AG04449 (cell line): Measurements from ENCODE around the gene SDSL.

Experiments used
- CTCF ChIA-PET: fragments of 350-600 bp; formaldehyde crosslinking; extraction: SDS; loops from one replicate; lab custom pipeline; 2021; ENCODE audit warnings: antibody characterized with exemption; lab: Yijun Ruan, JAX
- POLR2A ChIA-PET: fragments of 400-600, 350-600 bp; formaldehyde crosslinking; extraction: SDS; loops from one replicate; lab custom pipeline; 2020; ENCODE audit warnings: antibody characterized with exemption, inconsistent platforms; lab: Yijun Ruan, JAX
- DNase-seq: peaks from one replicate; pipeline ENCODE4 v3.0.0-alpha.2; 2010; ENCODE audit warnings: low read depth, low spot score
- H3K4me3 ChIP-seq: 2 replicates; pipeline ENCODE4 v1.5.1; 2011; ENCODE audit warnings: low read depth, mild to moderate bottlenecking, control low read depth, low read length
- CTCF ChIP-seq: IDR thresholded peaks from one replicate; pipeline ENCODE4 v1.5.1; 2011; ENCODE audit warnings: mild to moderate bottlenecking, moderate library complexity, low read length, control low read depth, inconsistent platforms; ENCODE audit not compliant: insufficient read depth; ENCODE audit errors: missing control alignments

Gene SDSL

GRCh38 chr12:113452458-113452857 is 30.3 kb downstream of the SDSL start:
- H3K4me3 ChIP-seq: no peak overlapping the region
- no peak for TF ChIP-seq CTCF
- ChIA-PET CTCF (interaction anchor here (1.2 to 2.2 kb wide), 4 partner anchors 9 to 457 kb away, joined by 3 to 17 read pairs (median 4); no protein-coding TSS in a partner anchor), POLR2A (no interaction called here)
- DNase-seq: no peak

- TF ChIP-seq CTCF: no peak
- no peak overlapping the region for H3K4me3 ChIP-seq
- CTCF ChIA-PET: interaction anchor here (1.1 to 2.2 kb wide), 3 partner anchors 8 to 456 kb away, joined by 3 to 17 read pairs (median 4); no protein-coding TSS in a partner anchor
- no peak for DNase-seq
- POLR2A ChIA-PET: no interaction called here
Measured at GRCh38 chr12:113453330-113453729, 31.1 kb downstream of the SDSL start.

DNA sequence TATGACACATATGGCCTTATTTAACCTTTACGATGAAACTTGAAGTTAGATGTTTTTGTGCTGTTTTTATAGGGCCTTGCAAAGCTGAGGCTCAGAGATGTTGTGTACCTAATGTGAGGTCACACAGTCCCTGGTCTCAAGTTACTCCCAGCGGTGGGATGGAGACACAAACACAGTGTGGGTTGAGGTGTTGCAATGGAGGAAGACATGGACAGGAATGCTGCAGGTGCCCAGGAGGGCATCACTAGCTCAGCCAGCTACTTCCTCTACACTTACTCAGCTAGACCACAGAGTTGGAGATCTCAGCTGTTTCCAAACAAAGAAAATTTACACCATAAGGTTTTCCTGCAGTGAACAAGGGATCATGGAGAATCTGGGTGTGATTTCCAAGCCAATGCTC is 34.0 kb downstream of the SDSL start:
- ChIA-PET POLR2A (no interaction called here), CTCF (interaction anchor here (1.3 to 9.0 kb wide), 3 partner anchors 13 to 454 kb away, joined by 3 to 104 read pairs (median 6); no protein-coding TSS in a partner anchor)
- H3K4me3 ChIP-seq: no peak overlapping the region
- TF ChIP-seq CTCF: no peak
- no peak for DNase-seq

GRCh38 chr12:113456761-113457160 is 34.6 kb downstream of the SDSL start:
- ChIA-PET CTCF (interaction anchor here (1.0 to 9.0 kb wide), 4 partner anchors 14 to 454 kb away, joined by 3 to 104 read pairs (median 4); no protein-coding TSS in a partner anchor), POLR2A (no interaction called here)
- DNase-seq: no peak
- no peak overlapping the region for H3K4me3 ChIP-seq
- no peak for TF ChIP-seq CTCF

DNA sequence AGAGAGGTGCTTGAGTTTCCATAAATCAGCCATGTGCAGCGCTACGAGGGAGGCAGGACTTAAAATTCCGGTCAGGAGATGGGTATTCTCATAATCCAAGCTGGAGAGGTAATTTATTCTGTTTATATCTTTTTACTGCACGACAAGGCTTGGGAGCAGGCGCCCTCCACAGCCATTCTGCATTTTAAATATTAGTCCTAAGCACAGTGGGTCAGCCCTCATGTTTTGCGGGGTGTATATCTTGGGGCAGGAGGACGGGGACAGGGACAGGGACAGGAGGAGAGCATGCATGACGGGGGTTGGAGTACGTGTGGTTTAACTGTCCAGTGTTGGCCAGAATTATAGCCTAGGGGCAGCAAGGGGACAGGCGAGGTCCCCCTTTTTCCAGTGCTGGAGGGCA is 35.0 kb downstream of the SDSL start:
- CTCF ChIA-PET: interaction anchor here (1.0 to 9.0 kb wide), 3 partner anchors 32 to 459 kb away, joined by 3 to 104 read pairs (median 5); no protein-coding TSS in a partner anchor
- DNase-seq: no peak
- no peak overlapping the region for H3K4me3 ChIP-seq
- no peak for TF ChIP-seq CTCF
- POLR2A ChIA-PET: no interaction called here

GRCh38 chr12:113457710-113458109 is 35.5 kb downstream of the SDSL start:
- ChIA-PET POLR2A (no interaction called here), CTCF (interaction anchor here (1.0 to 9.0 kb wide), 3 partner anchors 32 to 458 kb away, joined by 3 to 104 read pairs (median 5); no protein-coding TSS in a partner anchor)
- no peak for TF ChIP-seq CTCF
- no peak overlapping the region for H3K4me3 ChIP-seq
- DNase-seq: no peak
